GM12878 (cell line): ENCODE data around the gene DCBLD1. TPM values are rescaled to one million over a fixed set of nuclear protein-coding genes. Genes with fewer than 3 reads are reported as not detected.

Experiments
- EP300 ChIP-seq, 2 experiments: fragments of 150-350 bp in 1 of 2; IDR thresholded peaks; 2 replicates each; pipeline ENCODE4 v1.6.1; 2011 to 2012; ENCODE audit warnings: low read depth in 2 of 2, low read length in 2 of 2, borderline replicate concordance in 1 of 2, improper control_type of control experiment in 1 of 2, inconsistent platforms in 1 of 2; ENCODE audit not compliant: control insufficient read depth in 1 of 2
- IRF3 ChIP-seq: fragments of 450-650 bp; IDR thresholded peaks from 2 replicates; pipeline ENCODE4 v1.6.1; 2014; ENCODE audit warnings: mild to moderate bottlenecking
- KLF5 ChIP-seq: fragments of 450-650 bp; IDR thresholded peaks from 2 replicates; pipeline ENCODE4 v1.6.1; 2014; ENCODE audit warnings: mild to moderate bottlenecking; ENCODE audit not compliant: partially characterized antibody
- PAX8 ChIP-seq: fragments of 450-650 bp; IDR thresholded peaks from 2 replicates; pipeline ENCODE4 v1.6.1; 2017; ENCODE audit warnings: mild to moderate bottlenecking, moderate library complexity
- SIX5 ChIP-seq: IDR thresholded peaks from 2 replicates; pipeline ENCODE4 v1.6.1; 2011; ENCODE audit warnings: mild to moderate bottlenecking, low read depth, low read length, moderate library complexity; ENCODE audit not compliant: severe bottlenecking
- USF2 ChIP-seq: IDR thresholded peaks from 2 replicates; pipeline ENCODE4 v1.6.1; 2011; ENCODE audit warnings: low read depth, low read length, improper control_type of control experiment, borderline replicate concordance
- polyA plus RNA-seq, 11 experiments: library from polyadenylated mRNA; depleted of rRNA in 4 of 11; unstranded in 6 of 11; stranded (reverse) in 5 of 11; fragments of >200 nt; fragmentation: Nextera tagmentation in 4 of 11; fragmentation: Illumina TruSeq in 1 of 11; extraction: Ambion mirVana in 4 of 11; extraction: Trizol in 1 of 11; gene quantifications; 1 replicate in 1 of 11; 2 replicates in 10 of 11; pipeline versions ENCODE4 v1.2.1 to v1.2.3, GENCODE V29; 2011 to 2016; ENCODE audit warnings: inconsistent platforms in 2 of 11, missing spikeins in 2 of 11, low read depth in 1 of 11
- total RNA-seq, 4 experiments: library from RNA; depleted of rRNA in 3 of 4; stranded (reverse); fragments of >200 nt in 3 of 4; fragmentation: Illumina TruSeq in 1 of 4; extraction: Trizol in 1 of 4; gene quantifications; 2 replicates each; pipeline versions ENCODE4 v1.2.1 to v1.2.3, GENCODE V29; 2013 to 2021
- TF ChIP-seq, protein P1 (sequence below): fragments of 450-650 bp; IDR thresholded peaks from 2 replicates; pipeline ENCODE4 v1.6.1; 2017; ENCODE audit warnings: borderline replicate concordance

The DCBLD1 gene
- total and polyA plus RNA-seq, 10 of the 15 experiments (the other 5 are each of a cell fraction or from before 2014, with no cell fraction given) = 0.92 to 9.2 (median 8.3) TPM

- TF ChIP-seq, protein P1, sequence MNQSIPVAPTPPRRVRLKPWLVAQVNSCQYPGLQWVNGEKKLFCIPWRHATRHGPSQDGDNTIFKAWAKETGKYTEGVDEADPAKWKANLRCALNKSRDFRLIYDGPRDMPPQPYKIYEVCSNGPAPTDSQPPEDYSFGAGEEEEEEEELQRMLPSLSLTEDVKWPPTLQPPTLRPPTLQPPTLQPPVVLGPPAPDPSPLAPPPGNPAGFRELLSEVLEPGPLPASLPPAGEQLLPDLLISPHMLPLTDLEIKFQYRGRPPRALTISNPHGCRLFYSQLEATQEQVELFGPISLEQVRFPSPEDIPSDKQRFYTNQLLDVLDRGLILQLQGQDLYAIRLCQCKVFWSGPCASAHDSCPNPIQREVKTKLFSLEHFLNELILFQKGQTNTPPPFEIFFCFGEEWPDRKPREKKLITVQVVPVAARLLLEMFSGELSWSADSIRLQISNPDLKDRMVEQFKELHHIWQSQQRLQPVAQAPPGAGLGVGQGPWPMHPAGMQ = no peak
- TF ChIP-seq USF2 (no peak), SIX5 (no peak), PAX8 (no peak), KLF5 (no peak), EP300 (IDR thresholded peaks at IDR 0.05; ENCODE audit: borderline replicate concordance in 1 of 2, control insufficient read depth in 1 of 2, low read depth in 2 of 2, low read length in 2 of 2) (no peak), IRF3 (no peak)
Observed at GRCh38 chr6:117591405-117591804, 108.9 kb downstream of the DCBLD1 start (continued).
